Measurements from ENCODE around the gene SH3GLB2.
A peak's percentile ranks its signal among the peaks of the same experiment; 100 is the strongest.

Gene SH3GLB2

GRCh38 chr9:129026442-129027223 is 1.5 kb downstream of the SH3GLB2 start:
- TF ChIP-seq CTCF (conservative IDR thresholded peaks at IDR 0.05; ENCODE audit: low read length) (no peak), EZH2phosphoT487 (IDR thresholded peaks at IDR 0.05; ENCODE audit: borderline replicate concordance) (no peak)
- Histone ChIP-seq H3K9me2 (replicated peaks; ENCODE audit: low read depth, low read length) (no peaks in the 10 kb centered on the region), H4K20me1 (ENCODE audit: insufficient read depth, low read length, poor library complexity, severe bottlenecking) (peaks cover 11% of the 10 kb centered on the region), H3F3A (ENCODE audit: low read depth) (no peaks in the 10 kb centered on the region), H3K9me3 (ENCODE audit: insufficient read depth, low read depth, low read length) (no peaks in the 10 kb centered on the region), H3K79me2 (ENCODE audit: insufficient read depth, low read length) (peaks cover 25% of the 10 kb centered on the region), H3K4me3 (ENCODE audit: low read length, poor library complexity, severe bottlenecking) (peak overlapping the region; percentile 77), H3K4me2 (ENCODE audit: low read depth, low read length, poor library complexity, severe bottlenecking) (peak overlapping the region; percentile 76), H3K4me1 (ENCODE audit: insufficient read depth, low read length, poor library complexity, severe bottlenecking) (peaks cover 10% of the 10 kb centered on the region), H2AFZ (ENCODE audit: low read length) (no peak overlapping the region), H3K9ac (ENCODE audit: low read depth, low read length, poor library complexity, severe bottlenecking) (peak overlapping the region; percentile 59), H3K27me3 (ENCODE audit: insufficient read depth, low read length, poor library complexity, severe bottlenecking) (no peaks in the 10 kb centered on the region), H3K36me3 (ENCODE audit: insufficient read depth, low read length) (no peaks in the 10 kb centered on the region)

- Histone ChIP-seq H3K27me3 (ENCODE audit: insufficient read depth, low read length, poor library complexity, severe bottlenecking) (no peaks in the 10 kb centered on the region), H3K9me3 (ENCODE audit: insufficient read depth, low read depth, low read length) (no peaks in the 10 kb centered on the region), H2AFZ (ENCODE audit: low read length) (no peak overlapping the region), H3K36me3 (ENCODE audit: insufficient read depth, low read length) (no peaks in the 10 kb centered on the region), H3K4me1 (ENCODE audit: insufficient read depth, low read length, poor library complexity, severe bottlenecking) (peaks cover 10% of the 10 kb centered on the region), H3K9me2 (replicated peaks; ENCODE audit: low read depth, low read length) (no peaks in the 10 kb centered on the region), H3K79me2 (ENCODE audit: insufficient read depth, low read length) (peaks cover 25% of the 10 kb centered on the region), H3K9ac (ENCODE audit: low read depth, low read length, poor library complexity, severe bottlenecking) (no peak overlapping the region), H3K4me2 (ENCODE audit: low read depth, low read length, poor library complexity, severe bottlenecking) (no peak overlapping the region), H3K4me3 (ENCODE audit: low read length, poor library complexity, severe bottlenecking) (no peak overlapping the region), H3F3A (ENCODE audit: low read depth) (no peaks in the 10 kb centered on the region), H4K20me1 (ENCODE audit: insufficient read depth, low read length, poor library complexity, severe bottlenecking) (peaks cover 11% of the 10 kb centered on the region)
- TF ChIP-seq CTCF (conservative IDR thresholded peaks at IDR 0.05; ENCODE audit: low read length) (no peak), EZH2phosphoT487 (IDR thresholded peaks at IDR 0.05; ENCODE audit: borderline replicate concordance) (no peak)
Observed at GRCh38 chr9:129023908-129024233, 4.3 kb downstream of the SH3GLB2 start.

- H3K4me2 ChIP-seq (ENCODE audit: low read depth, low read length, poor library complexity, severe bottlenecking), result peak overlapping the region; percentile 24
- TF ChIP-seq CTCF (conservative IDR thresholded peaks at IDR 0.05; ENCODE audit: low read length), result no peak
- TF ChIP-seq EZH2phosphoT487 (IDR thresholded peaks at IDR 0.05; ENCODE audit: borderline replicate concordance), result no peak
- H3K79me2 ChIP-seq (ENCODE audit: insufficient read depth, low read length), result peaks cover 25% of the 10 kb centered on the region
Observed at GRCh38 chr9:129023036-129023907, 4.9 kb downstream of the SH3GLB2 start.

More at GRCh38 chr9:129023036-129023907, 4.9 kb downstream of the SH3GLB2 start:
- Histone ChIP-seq H4K20me1 (ENCODE audit: insufficient read depth, low read length, poor library complexity, severe bottlenecking) (peaks cover 11% of the 10 kb centered on the region), H3K4me1 (ENCODE audit: insufficient read depth, low read length, poor library complexity, severe bottlenecking) (peaks cover 10% of the 10 kb centered on the region), H3K9ac (ENCODE audit: low read depth, low read length, poor library complexity, severe bottlenecking) (no peak overlapping the region), H3K36me3 (ENCODE audit: insufficient read depth, low read length) (no peaks in the 10 kb centered on the region), H3K9me2 (replicated peaks; ENCODE audit: low read depth, low read length) (no peaks in the 10 kb centered on the region), H3K27me3 (ENCODE audit: insufficient read depth, low read length, poor library complexity, severe bottlenecking) (no peaks in the 10 kb centered on the region), H3K9me3 (ENCODE audit: insufficient read depth, low read depth, low read length) (no peaks in the 10 kb centered on the region), H3K4me3 (ENCODE audit: low read length, poor library complexity, severe bottlenecking) (no peak overlapping the region), H3F3A (ENCODE audit: low read depth) (no peaks in the 10 kb centered on the region), H2AFZ (ENCODE audit: low read length) (no peak overlapping the region)
